GM18951 (cell line): ENCODE data around the gene DIPK1B.

Source experiments
- POLR2A ChIP-seq: IDR thresholded peaks from 4 replicates; pipeline ENCODE4 v1.6.1; 2011; ENCODE audit warnings: mild to moderate bottlenecking; ENCODE audit not compliant: insufficient read length, insufficient read depth; ENCODE audit errors: extremely low read depth
- in situ Hi-C: fragments of 300-500 bp; cut with MboI; formaldehyde crosslinking; loops from one replicate; pipeline ENCODE4 v1.12.0; 2022; ENCODE audit warnings: low sequenced_read_pairs, mixed read lengths, inconsistent platforms; ENCODE audit not compliant: unreplicated experiment

DIPK1B gene

DNA sequence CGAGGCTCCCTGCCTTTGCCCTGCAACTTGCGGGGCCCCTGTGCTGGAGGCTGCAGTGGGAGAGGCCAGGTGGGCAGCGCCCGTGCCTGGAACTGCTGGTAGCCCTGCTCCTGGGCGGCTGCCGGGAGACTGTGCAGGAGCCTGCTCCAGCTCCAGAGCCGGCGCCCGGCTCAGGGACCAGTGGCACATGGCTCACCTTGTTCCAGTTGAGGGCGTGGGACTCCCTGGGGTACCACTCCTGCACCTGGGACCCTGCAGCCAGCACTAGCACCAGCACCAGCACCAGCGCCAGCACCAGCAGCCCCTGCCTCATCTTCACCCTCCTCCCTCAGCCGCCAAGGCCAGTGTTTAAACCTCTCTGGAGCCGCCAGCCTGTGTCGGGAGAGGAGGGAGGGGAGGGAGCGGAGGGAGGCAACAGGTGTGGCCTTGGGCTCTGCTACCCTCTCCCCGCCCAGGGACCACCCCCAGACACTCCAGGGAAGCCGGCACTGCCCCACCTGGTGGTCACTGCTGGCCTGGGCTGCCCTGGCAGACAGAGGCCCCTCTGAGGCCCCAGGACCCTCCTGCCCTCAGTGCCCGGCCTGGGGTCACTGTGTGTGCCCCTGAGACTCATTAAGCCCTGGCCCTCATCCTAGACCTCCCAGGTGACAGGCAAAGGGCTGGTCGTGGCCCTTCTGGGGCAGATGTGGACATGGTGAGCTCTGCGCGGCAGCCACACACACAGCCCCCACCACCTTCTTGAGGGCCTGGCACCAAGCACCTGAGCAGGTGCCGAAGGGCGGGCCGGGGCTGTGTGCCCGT, 30.4 kb downstream of the DIPK1B start, which contains the start of gene LCN10:
Gene LCN10 (minus strand): TSS at position 350 of the 801 bp plus-strand sequence. CDS start 37 bp downstream, at position 313.
- TF ChIP-seq POLR2A = no peak
- in situ Hi-C loops = no loop called here

DNA sequence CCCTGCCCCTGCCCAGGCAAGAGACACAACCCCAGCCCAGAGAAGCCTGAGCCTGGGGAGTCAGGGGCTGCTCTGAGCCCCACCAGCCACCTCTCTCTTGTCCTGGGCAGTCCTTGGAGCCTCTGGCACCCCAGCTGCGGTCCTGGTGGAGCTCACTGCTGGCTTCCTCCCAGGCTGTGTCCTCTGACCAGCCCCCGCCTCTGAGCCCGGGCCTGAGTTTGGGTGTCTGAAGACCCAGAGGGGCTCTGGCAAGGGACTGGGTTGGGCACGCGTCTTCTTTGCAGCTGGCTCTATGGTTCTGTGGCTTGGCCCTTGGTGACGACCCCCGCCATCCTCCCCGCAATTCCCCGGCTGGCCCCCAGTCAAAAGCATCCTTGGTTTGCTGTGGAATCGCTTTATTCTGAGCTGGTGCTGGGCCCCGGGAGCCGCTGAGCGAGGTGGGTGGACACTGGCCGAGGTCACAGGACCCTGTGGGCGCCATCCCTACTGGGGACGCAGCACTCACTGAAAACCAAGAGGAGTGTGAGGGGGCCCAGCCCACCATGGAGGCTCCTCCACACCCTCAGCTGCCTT, 31.4 kb downstream of the DIPK1B start:
- in situ Hi-C loops = no loop called here
- no peak for TF ChIP-seq POLR2A

DNA sequence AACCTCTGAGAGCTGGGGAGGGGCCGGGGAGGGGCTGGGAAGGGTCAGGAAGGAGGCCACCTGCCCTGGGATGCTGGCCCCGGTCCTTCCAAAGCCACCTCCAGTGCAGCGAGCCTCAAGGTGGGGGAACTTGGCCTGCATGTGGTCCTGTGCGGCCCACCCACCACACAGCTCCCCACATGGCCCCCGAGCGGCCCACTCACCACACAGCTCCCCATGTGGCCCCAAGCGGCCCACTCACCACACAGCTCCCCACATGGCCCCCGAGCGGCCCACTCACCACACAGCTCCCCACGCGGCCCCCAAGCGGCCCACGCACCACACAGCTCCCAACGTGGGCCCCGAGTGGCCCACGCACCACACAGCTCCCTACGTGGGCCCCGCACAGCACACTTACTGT, 32.4 kb downstream of the DIPK1B start:
- in situ Hi-C loops = no loop called here
- no peak for TF ChIP-seq POLR2A

DNA sequence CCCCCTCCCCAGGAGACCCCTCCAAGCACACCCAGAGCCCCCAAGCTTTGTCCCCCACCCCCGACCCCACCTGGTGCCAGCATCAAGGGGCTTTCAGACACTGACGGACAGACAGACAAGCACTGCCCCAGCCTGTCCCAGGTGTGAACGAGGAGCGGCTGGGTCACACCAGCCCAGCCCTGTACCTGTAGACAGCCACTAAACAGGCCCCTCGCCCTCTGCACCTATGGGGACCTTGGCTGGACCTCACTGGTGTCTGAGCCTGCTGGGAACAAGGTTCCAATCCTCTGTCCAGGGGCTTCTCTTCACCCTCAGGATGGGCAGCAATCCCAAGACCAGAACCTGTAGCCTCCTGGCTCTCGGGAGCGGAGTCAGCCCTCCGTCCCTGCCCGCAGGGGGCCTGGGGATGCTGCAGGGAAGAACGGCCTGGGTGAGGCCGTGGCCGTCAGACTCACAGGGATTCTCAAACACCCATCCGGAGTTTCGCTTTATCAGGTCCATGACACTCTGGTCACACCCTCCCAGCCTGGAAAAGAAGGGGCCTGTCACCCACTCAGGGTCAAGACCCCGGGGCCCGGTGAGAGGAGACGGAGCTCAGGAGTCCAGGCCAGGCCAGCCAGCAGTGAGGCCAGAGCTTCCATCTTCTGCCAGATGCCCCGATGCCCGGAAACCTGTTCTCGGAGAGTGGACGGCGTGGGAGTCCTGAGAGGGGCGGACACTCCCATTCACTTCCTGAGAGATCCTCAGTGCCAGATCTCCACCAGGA, 33.2 kb downstream of the DIPK1B start:
- TF ChIP-seq POLR2A = no peak
- in situ Hi-C loops = no loop called here

DNA sequence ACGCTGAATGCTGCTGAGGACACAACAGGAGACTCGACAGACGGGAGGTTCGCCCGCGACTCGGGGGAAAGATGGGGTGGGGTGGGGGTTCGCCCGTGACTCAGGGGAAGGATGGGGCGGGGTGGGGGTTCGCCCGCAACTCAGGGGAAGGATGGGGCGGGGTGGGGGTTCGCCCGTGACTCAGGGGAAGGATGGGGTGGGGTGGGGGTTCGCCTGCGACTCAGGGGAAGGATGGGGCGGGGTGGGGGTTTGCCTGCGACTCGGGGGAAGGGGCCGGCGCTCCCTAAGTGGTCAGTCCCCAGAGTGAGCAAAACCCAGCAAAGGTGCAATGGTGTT, 33.8 kb downstream of the DIPK1B start:
- TF ChIP-seq POLR2A = no peak
- in situ Hi-C loops = no loop called here

DNA sequence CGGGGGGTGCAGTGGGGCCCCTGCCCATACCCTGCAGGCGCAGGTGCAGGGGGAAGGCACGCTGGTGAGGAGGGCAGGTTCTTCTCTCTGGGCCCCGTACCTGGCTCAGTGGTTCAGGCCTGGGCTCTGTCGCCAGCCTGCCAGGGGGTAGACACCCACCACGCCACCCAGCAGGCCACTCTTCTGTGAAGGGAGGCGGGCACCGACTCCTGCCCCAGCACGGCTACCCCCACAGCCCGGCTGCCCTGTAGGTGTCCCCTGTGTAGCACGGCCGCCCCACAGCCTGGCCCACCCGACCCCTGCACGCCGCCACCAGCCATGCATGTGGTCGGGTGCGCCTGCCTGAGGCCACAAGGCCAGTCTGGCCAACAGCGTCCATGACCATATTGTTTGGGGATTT, 34.2 kb downstream of the DIPK1B start:
- in situ Hi-C loops = no loop called here
- no peak for TF ChIP-seq POLR2A

DNA sequence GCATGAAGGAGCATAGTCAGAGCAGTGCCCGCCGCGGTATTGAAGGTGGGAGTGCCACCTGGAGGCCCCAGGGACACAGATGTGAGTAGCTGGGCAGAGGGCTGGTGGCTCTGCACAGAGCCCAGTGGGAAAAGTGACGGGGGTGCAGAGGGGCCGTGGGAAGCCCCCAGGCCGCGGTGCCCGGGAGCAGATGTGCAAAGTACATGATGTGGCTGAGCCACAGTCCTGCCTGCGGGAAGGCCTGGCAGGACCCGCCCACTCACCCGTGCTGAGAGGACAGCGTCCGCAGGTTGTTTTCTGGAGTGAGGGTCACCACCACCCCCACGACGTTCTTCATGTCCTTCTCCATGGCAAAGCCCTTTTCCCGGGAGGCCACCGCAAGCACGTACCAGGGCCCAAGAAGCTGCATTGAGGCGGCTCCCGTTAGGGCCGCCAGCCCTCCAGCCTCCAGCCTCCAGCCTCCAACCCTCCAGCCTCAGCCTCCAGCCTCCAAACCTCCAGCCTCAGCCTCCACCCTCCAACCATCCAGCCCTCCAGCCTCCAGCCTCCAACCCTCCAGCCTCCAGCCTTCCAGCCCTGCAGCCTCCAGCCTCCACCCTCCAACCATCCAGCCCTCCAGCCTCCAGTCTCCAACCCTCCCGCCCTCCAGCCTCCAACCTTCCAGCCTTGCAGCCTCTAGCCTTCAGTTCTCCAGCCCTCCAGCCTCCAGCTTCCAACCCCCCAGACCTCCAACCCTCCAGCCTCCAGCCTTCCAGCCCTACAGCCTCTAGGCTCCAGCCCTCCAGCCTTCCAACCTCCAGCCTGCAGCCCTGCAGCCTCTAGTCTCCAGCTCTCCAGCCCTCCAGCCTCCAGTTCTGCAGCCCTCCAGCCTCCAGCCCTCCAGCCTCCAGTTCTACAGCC, 35.0 kb downstream of the DIPK1B start:
- no peak for TF ChIP-seq POLR2A
- in situ Hi-C loops = no loop called here

DNA sequence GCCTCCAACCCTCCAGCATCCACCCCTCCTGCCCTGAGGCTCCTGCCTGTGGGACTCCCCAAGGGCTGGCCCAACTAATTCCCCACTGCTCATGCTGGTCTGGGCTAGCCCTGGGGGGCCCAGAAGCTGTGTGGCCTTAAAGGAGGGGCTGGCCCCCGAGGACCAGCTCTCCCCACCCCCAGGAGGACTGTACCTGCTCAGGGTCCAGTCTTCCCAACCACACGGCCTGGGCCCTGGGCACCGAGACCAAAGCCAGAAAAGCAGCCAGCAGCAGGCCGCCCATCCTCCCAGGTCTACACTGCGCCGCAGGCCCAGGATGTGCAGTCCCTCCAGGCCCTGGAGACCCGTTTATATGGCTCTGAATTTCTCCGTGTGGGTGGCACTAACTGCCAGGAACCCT, 35.8 kb downstream of the DIPK1B start, which contains the start of gene LCN6:
Gene LCN6 (minus strand): TSS at position 325 of the 400 bp plus-strand sequence. CDS start 42 bp downstream, at position 283.
- in situ Hi-C loops = no loop called here
- TF ChIP-seq POLR2A = no peak

DNA sequence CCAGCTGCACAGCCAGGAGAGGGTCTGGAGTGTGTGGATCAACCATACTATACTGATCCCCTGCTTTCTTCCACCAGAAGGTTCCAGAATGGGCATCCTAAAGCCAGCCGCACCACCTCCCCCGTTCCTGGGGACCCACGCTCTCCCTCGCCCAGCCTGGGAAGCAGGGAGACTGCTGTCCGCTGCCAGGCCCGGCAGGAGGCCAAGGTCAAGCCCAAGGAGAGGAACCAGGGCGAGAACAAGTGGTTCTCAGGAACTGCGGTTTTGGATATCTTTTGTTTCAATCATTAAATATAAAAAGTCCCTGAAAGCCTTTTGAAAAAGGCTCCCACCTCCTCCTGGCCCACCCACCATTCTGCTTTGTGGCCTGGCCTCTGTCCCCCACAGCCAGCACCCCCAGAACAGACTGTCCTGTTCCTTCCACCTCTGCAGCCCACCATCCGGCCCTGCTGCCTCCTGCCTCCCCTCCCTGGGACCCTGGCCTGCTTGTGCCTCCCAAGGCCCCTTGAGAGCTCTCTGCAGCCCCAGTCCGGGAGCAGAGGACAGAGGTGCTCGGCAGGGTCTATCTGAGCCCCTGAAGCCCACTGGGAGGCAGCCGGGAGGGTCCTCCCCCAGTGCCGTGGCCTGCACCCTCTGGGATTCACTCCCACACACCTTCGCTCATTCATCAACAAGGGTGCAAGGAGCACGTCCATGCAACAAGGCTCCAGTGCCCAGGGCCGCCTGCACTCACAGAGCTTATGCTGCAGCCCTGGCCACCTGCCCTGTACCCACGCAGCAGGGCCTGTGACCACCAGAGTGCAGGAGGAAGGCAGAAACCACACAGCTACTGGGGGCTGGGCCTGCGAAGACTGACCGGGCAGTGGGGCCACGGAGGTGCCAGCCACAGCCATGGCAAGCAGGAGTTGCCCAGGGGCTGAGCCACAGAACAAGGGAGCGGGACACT, 36.6 kb downstream of the DIPK1B start:
- in situ Hi-C loops = no loop called here
- TF ChIP-seq POLR2A = no peak

DNA sequence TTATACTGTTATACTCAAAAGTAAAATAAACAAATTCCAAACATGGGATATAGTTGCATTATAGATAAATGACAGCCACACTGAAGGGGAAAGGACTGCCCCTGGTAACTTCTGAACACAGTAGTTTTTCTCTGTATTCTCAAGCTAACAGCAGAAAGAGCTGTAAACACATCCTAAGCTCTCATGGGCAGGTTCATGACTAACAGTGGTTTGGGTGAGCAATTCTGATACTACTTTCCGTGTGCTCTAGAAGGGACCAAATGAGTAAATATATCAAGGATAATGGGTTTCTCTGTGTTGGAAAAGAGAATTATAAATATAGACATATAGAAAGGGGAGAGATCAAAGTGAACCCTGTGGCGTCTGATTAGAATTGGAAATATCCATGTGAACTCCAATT, 38.2 kb downstream of the DIPK1B start:
- TF ChIP-seq POLR2A = no peak
- in situ Hi-C loops = no loop called here

DNA sequence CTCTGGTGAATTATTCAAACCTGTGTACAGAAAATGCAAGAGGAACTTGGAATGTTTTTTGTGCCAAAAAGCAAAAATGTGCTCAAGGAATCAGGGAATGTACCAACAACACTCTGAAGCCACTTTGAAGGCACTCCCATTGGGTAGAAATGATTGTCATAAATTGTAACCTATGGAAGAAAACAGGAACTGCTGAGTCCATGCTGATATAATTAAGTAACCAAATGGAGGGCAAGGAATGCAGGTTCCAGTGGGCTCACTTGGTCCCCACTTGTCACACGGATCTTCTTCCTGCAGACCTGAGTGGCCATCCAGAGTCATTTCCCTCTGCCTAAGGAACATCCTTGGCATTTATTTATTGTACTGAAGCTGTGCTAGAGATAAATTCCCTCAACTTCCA, 38.9 kb downstream of the DIPK1B start:
- in situ Hi-C loops = no loop called here
- no peak for TF ChIP-seq POLR2A

DNA sequence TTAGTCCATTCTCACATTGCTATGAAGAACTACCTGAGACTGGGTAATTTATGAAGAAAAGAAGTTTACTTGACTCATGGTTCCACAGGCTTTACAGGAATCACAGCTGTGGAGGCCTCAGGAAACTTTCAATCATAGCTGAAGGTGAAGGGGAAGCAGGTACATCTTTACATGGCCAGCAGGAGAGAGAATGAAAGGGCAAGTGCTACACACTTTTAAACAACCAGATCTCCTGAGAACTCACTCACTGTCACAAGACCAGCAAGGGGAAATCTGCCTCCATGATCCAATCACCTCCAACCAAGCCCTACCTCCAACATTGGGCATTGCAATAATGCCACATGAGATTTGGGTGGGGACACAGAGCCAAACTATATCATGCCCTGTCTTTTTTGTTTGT, 39.4 kb downstream of the DIPK1B start:
- no peak for TF ChIP-seq POLR2A
- in situ Hi-C loops = no loop called here
